Hepatocyte (in vitro differentiated cells): Measurements from ENCODE around the gene GGT7. TPM values are rescaled to one million over a fixed set of nuclear protein-coding genes. Genes with fewer than 3 reads are reported as not detected.
"Not testable (repeated sequence)": the region's sequence is repeated elsewhere in the genome, so short reads cannot be mapped to it uniquely, and the experiment has no call there.

ENCODE experiments used
- DNase-seq: peaks from one replicate; pipeline ENCODE4 v3.0.0-alpha.2; 2016; ENCODE audit warnings: low spot score
- H2AFZ ChIP-seq: fragments of 200-600 bp; sonication (generic); 2 replicates; pipeline ENCODE4 v1.6.0; 2016; ENCODE audit warnings: antibody characterized with exemption, mild to moderate bottlenecking
- H3K27ac ChIP-seq: fragments of 200-600 bp; sonication (generic); 2 replicates; pipeline ENCODE4 v1.5.1; 2016; ENCODE audit warnings: mild to moderate bottlenecking
- H3K27me3 ChIP-seq: fragments of 200-600 bp; sonication (generic); 2 replicates; pipeline ENCODE4 v1.6.1; 2016
- H3K36me3 ChIP-seq: fragments of 200-600 bp; sonication (generic); replicated peaks from 2 replicates; pipeline ENCODE4 v1.5.1; 2016; ENCODE audit warnings: low read depth; ENCODE audit not compliant: insufficient read depth
- H3K4me1 ChIP-seq: fragments of 200-600 bp; sonication (generic); 2 replicates; pipeline ENCODE4 v1.5.1; 2016; ENCODE audit warnings: mild to moderate bottlenecking, moderate library complexity; ENCODE audit not compliant: insufficient read depth
- H3K4me2 ChIP-seq: fragments of 200-600 bp; sonication (generic); 2 replicates; pipeline ENCODE4 v1.6.0; 2016
- H3K4me3 ChIP-seq: fragments of 200-600 bp; sonication (generic); 2 replicates; pipeline ENCODE4 v1.5.1; 2016; ENCODE audit warnings: mild to moderate bottlenecking
- H3K79me2 ChIP-seq: fragments of 200-600 bp; sonication (generic); 2 replicates; pipeline ENCODE4 v1.6.0; 2017; ENCODE audit warnings: mild to moderate bottlenecking
- H3K9me2 ChIP-seq: fragments of 200-600 bp; sonication (generic); replicated peaks from 2 replicates; pipeline ENCODE4 v1.6.0; 2017; ENCODE audit warnings: mild to moderate bottlenecking; ENCODE audit not compliant: insufficient read depth
- H3K9me3 ChIP-seq: fragments of 200-600 bp; sonication (generic); 2 replicates; pipeline ENCODE4 v1.5.1; 2016; ENCODE audit warnings: low read depth, mild to moderate bottlenecking
- H4K20me1 ChIP-seq: fragments of 200-600 bp; sonication (generic); 2 replicates; pipeline ENCODE4 v1.6.0; 2016; ENCODE audit warnings: mild to moderate bottlenecking; ENCODE audit not compliant: insufficient read depth, poor library complexity, severe bottlenecking
- CTCF ChIP-seq: fragments of 200-600 bp; sonication (generic); IDR thresholded peaks from 2 replicates; pipeline ENCODE4 v1.5.1; 2016; ENCODE audit warnings: antibody characterized with exemption, mild to moderate bottlenecking; ENCODE audit not compliant: poor library complexity
- EZH2 ChIP-seq: fragments of 200-600 bp; sonication (generic); IDR thresholded peaks from 2 replicates; pipeline ENCODE4 v1.6.1; 2016; ENCODE audit warnings: antibody characterized with exemption, mild to moderate bottlenecking, borderline replicate concordance
- EZH2phosphoT487 ChIP-seq: fragments of 200-600 bp; sonication (generic); IDR thresholded peaks from one replicate; pipeline ENCODE4 v1.6.1; 2018; ENCODE audit warnings: antibody characterized with exemption, mild to moderate bottlenecking, low read depth, moderate library complexity; ENCODE audit not compliant: unreplicated experiment, severe bottlenecking
- WGBS: methylation state at CpG from one replicate; pipeline ENCODE4 v1.1.6; 2016; ENCODE audit warnings: low lambda C conversion rate; ENCODE audit errors: missing lambda C conversion rate; 5-methylcytosine and 5-hydroxymethylcytosine counted together
- polyA plus RNA-seq: library from polyadenylated mRNA; unstranded; fragments of >200 nt; fragmentation: Nextera tagmentation; extraction: Ambion mirVana; gene quantifications from 2 replicates; pipeline ENCODE4 v1.2.1, GENCODE V29; 2016
- total RNA-seq: library from RNA; depleted of rRNA; stranded (reverse); fragments of >200 nt; gene quantifications from 2 replicates; pipeline ENCODE4 v1.2.3, GENCODE V29; 2014

GGT7 gene
- total and polyA plus RNA-seq, 2 experiments from 2014 or later: 9.8 to 18.2 TPM

GRCh38 chr20:34883809-34884208, 11.2 kb upstream of the GGT7 start:
- no peak for DNase-seq
- Histone ChIP-seq H3K9me3 (no peaks in the 10 kb centered on the region), H4K20me1 (no peaks in the 10 kb centered on the region), H3K4me3 (no peak overlapping the region), H3K27ac (no peak overlapping the region), H3K36me3 (no peaks in the 10 kb centered on the region), H3K27me3 (no peaks in the 10 kb centered on the region), H3K79me2 (peaks cover 16% of the 10 kb centered on the region), H3K4me1 (no peaks in the 10 kb centered on the region), H3K9me2 (no peaks in the 10 kb centered on the region), H2AFZ (no peak overlapping the region), H3K4me2 (no peak overlapping the region)
- WGBS: 97% methylated on average over 4 of the region's 4 CpGs
- no peak for TF ChIP-seq EZH2phosphoT487
- no peak for TF ChIP-seq CTCF
- no peak for TF ChIP-seq EZH2

GRCh38 chr20:34883087-34883688, 10.5 kb upstream of the GGT7 start:
- no peak overlapping the region for H3K4me3 ChIP-seq
- TF ChIP-seq EZH2: no peak
- TF ChIP-seq CTCF: no peak
- no peak overlapping the region for H3K4me2 ChIP-seq
- no peaks in the 10 kb centered on the region for H3K9me3 ChIP-seq
- H3K4me1 ChIP-seq: no peaks in the 10 kb centered on the region
- H2AFZ ChIP-seq: no peak overlapping the region
- no peaks in the 10 kb centered on the region for H3K9me2 ChIP-seq
- H4K20me1 ChIP-seq: no peaks in the 10 kb centered on the region
- H3K79me2 ChIP-seq: peaks cover 20% of the 10 kb centered on the region
- DNase-seq: no peak
- no peaks in the 10 kb centered on the region for H3K27me3 ChIP-seq
- no peak overlapping the region for H3K27ac ChIP-seq
- no peaks in the 10 kb centered on the region for H3K36me3 ChIP-seq

- Histone ChIP-seq H3K79me2 (peaks cover 31% of the 10 kb centered on the region), H3K4me1 (no peaks in the 10 kb centered on the region), H3K36me3 (no peaks in the 10 kb centered on the region)
Measured at GRCh38 chr20:34881689-34882088, 9.0 kb upstream of the GGT7 start.

GRCh38 chr20:34880971-34881370, 8.3 kb upstream of the GGT7 start:
- H3K36me3 ChIP-seq, H4K20me1 ChIP-seq, H3K9me2 ChIP-seq, H3K4me3 ChIP-seq, H2AFZ ChIP-seq, H3K9me3 ChIP-seq, H3K27ac ChIP-seq, DNase-seq, H3K4me1 ChIP-seq, H3K4me2 ChIP-seq, H3K27me3 ChIP-seq: not testable (repeated sequence)
- peaks cover 31% of the 10 kb centered on the region for H3K79me2 ChIP-seq
- 84% methylated on average over 7 of the region's 7 CpGs for WGBS

More at GRCh38 chr20:34881689-34882088, 9.0 kb upstream of the GGT7 start:
- H3K27ac ChIP-seq: no peak overlapping the region
- H3K9me2 ChIP-seq: no peaks in the 10 kb centered on the region
- H2AFZ ChIP-seq: no peak overlapping the region
- no peaks in the 10 kb centered on the region for H3K9me3 ChIP-seq
- DNase-seq: no peak
- H4K20me1 ChIP-seq: no peaks in the 10 kb centered on the region
- H3K27me3 ChIP-seq: no peaks in the 10 kb centered on the region
- WGBS: 48% methylated on average over 2 of the region's 2 CpGs
- no peak overlapping the region for H3K4me2 ChIP-seq
- TF ChIP-seq CTCF: no peak
- no peak for TF ChIP-seq EZH2phosphoT487
- TF ChIP-seq EZH2: no peak
- no peak overlapping the region for H3K4me3 ChIP-seq
